ENCODE results near the gene DNAJC17. TPM values are rescaled to one million over a fixed set of nuclear protein-coding genes. Genes with fewer than 3 reads are reported as not detected.

Gene DNAJC17
- total RNA-seq, 3 donors from 2014 or later = 18.4 to 55.8 (median 24.3) TPM

GRCh38 chr15:40831861-40832260 is 24.6 kb upstream of the DNAJC17 start:
- H3K27me3 ChIP-seq = no peaks in the 10 kb centered on the region
- TF ChIP-seq POLR2AphosphoS5 (IDR thresholded peaks at IDR 0.05) (no peak), POLR2A (IDR thresholded peaks at IDR 0.05) (no peak)
- TF ChIP-seq, protein P1, sequence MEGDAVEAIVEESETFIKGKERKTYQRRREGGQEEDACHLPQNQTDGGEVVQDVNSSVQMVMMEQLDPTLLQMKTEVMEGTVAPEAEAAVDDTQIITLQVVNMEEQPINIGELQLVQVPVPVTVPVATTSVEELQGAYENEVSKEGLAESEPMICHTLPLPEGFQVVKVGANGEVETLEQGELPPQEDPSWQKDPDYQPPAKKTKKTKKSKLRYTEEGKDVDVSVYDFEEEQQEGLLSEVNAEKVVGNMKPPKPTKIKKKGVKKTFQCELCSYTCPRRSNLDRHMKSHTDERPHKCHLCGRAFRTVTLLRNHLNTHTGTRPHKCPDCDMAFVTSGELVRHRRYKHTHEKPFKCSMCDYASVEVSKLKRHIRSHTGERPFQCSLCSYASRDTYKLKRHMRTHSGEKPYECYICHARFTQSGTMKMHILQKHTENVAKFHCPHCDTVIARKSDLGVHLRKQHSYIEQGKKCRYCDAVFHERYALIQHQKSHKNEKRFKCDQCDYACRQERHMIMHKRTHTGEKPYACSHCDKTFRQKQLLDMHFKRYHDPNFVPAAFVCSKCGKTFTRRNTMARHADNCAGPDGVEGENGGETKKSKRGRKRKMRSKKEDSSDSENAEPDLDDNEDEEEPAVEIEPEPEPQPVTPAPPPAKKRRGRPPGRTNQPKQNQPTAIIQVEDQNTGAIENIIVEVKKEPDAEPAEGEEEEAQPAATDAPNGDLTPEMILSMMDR (IDR thresholded peaks at IDR 0.05) = no peak
- DNase-seq (ENCODE audit: low spot score in 2 of 2) = peak in 1 of 2 donors; percentile 2
- no peak overlapping the region for H3K4me3 ChIP-seq
- H3K4me1 ChIP-seq = no peaks in the 10 kb centered on the region
- no peaks in the 10 kb centered on the region for H3K36me3 ChIP-seq
- H3K9me3 ChIP-seq = no peaks in the 10 kb centered on the region
- intact Hi-C loops (cut with DNase I; ENCODE audit: low total_unique reads) = no loop called here
- no peak overlapping the region for H3K27ac ChIP-seq

- intact Hi-C loops (cut with DNase I; ENCODE audit: low total_unique reads) = no loop called here
Observed at GRCh38 chr15:40830884-40831283, 23.6 kb upstream of the DNAJC17 start.

DNA sequence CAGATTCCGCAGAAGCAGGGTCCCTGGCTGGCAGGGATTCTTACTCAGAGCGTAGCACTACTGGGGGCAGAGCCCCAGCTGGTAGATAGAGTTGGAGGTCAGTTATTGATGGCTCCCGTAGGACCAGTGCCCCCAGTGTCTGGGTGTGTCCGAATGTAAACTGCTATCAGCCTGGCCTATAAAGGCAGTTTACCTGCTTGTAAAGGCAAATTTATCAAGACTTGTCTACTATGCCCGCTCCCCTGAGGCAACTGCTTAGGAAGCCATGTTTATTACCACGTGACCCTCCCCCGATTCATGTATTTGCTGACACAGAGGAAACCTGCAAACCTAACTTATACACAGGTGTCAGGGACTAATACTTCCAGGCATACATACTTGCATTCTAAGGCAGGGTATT is 21.8 kb upstream of the DNAJC17 start:
- intact Hi-C loops (cut with DNase I; ENCODE audit: low total_unique reads) = no loop called here
- Histone ChIP-seq H3K4me3 (no peak overlapping the region), H3K27me3 (no peaks in the 10 kb centered on the region), H3K36me3 (no peaks in the 10 kb centered on the region), H3K9me3 (no peaks in the 10 kb centered on the region), H3K4me1 (no peaks in the 10 kb centered on the region), H3K27ac (no peak overlapping the region)
- peak in 1 of 2 donors; percentile 6 for DNase-seq (ENCODE audit: low spot score in 2 of 2)
- TF ChIP-seq POLR2AphosphoS5 (IDR thresholded peaks at IDR 0.05) = no peak
- TF ChIP-seq, protein P1 (IDR thresholded peaks at IDR 0.05) = no peak
- TF ChIP-seq POLR2A (IDR thresholded peaks at IDR 0.05) = no peak

More at GRCh38 chr15:40830884-40831283, 23.6 kb upstream of the DNAJC17 start:
- no peaks in the 10 kb centered on the region for H3K9me3 ChIP-seq
- TF ChIP-seq POLR2AphosphoS5 (IDR thresholded peaks at IDR 0.05) = no peak
- TF ChIP-seq, protein P1 (IDR thresholded peaks at IDR 0.05) = no peak
- TF ChIP-seq POLR2A (IDR thresholded peaks at IDR 0.05) = no peak
- no peak overlapping the region for H3K27ac ChIP-seq
- H3K27me3 ChIP-seq = no peaks in the 10 kb centered on the region
- no peak overlapping the region for H3K4me3 ChIP-seq
- no peaks in the 10 kb centered on the region for H3K4me1 ChIP-seq
- no peaks in the 10 kb centered on the region for H3K36me3 ChIP-seq
- no peak for DNase-seq (ENCODE audit: low spot score in 2 of 2)

DNA sequence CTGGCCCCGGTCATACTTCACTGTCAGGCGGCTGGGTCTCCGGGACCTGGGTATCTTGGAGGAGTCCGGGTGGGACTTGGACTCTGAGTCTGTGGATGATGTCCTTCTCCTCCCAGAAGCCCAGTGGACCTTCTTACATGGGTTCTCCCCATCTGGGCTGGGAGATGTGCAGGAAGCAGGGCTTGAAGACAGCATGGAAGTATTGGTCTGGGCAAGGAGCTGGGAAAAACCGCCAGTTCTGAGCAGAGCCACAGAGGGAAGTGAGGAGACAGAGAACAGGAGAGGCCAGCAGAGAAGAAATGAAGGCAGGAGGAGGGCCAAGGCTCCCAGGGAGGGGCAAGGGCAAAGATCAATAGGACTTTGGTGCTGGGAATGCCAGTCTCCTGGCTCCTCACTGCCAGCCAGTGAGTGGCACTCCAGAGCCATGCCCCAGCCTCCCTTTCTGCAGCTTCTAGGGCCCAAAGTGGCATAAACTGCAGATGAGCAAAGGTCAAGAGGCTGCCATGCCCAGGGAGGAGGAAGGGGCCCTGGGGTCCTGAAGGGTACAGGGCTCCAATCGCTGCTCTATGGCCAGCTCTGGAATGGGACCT is 21.3 kb upstream of the DNAJC17 start, which contains the start of gene PPP1R14D:
PPP1R14D (minus strand) TSS at position 262 of the 590 bp plus-strand sequence; CDS start at position 195, 67 bp downstream.
- no peak within 1 kb of the TSS for H3K27ac ChIP-seq
- no peaks in the 10 kb centered on the region for H3K9me3 ChIP-seq
- no peaks in the 10 kb centered on the region for H3K27me3 ChIP-seq
- intact Hi-C loops (cut with DNase I; ENCODE audit: low total_unique reads) = no loop called here
- peak in 1 of 2 donors; percentile 9 for DNase-seq (ENCODE audit: low spot score in 2 of 2)
- no peaks in the 10 kb centered on the region for H3K4me1 ChIP-seq
- H3K4me3 ChIP-seq = no peak within 1 kb of the TSS
- no peaks in the 10 kb centered on the region for H3K36me3 ChIP-seq
- TF ChIP-seq POLR2A (IDR thresholded peaks at IDR 0.05) (no peak), POLR2AphosphoS5 (IDR thresholded peaks at IDR 0.05) (no peak)
- TF ChIP-seq, protein P1 (IDR thresholded peaks at IDR 0.05) = no peak

DNA sequence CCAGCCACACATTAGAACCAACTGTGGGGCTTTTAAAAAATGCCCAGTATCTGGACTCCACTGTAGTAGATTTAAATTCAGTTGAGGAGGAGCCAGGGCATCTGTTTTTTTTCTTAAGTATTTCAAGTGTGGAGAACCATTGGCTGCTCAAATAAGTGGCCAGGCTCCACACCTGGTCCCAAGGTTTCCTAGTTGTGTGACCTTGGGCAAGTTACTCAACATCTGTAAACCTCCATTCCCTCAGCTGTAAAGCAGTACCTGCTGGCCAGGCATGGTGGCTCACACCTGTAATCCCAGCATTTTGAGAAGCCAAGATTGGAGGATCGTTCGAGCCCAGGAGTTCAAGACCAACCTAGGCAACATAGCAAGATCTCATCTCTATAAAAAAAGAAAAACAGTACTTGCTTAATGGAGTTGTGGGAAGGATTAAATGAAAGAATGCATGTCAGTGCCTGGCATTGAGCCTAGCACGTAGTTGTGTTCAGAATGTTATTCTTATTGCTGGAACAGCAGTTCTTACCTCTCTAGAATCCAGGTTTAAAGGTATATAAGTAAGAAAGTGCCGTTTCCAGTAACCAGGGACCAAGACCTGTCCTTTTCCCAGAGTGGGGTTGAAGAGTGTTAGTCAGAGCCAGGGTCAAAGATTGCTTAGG is 19.3 kb upstream of the DNAJC17 start:
- Histone ChIP-seq H3K27me3 (no peaks in the 10 kb centered on the region), H3K27ac (peak overlapping the region; percentile 30 to 56), H3K4me3 (no peak overlapping the region), H3K36me3 (no peaks in the 10 kb centered on the region), H3K4me1 (no peaks in the 10 kb centered on the region), H3K9me3 (no peaks in the 10 kb centered on the region)
- intact Hi-C loops (cut with DNase I; ENCODE audit: low total_unique reads) = no loop called here
- peak in 1 of 2 donors; percentile 2 for DNase-seq (ENCODE audit: low spot score in 2 of 2)
- no peak for TF ChIP-seq POLR2A (IDR thresholded peaks at IDR 0.05)
- TF ChIP-seq, protein P1 (IDR thresholded peaks at IDR 0.05) = no peak
- TF ChIP-seq POLR2AphosphoS5 (IDR thresholded peaks at IDR 0.05) = no peak
